Ectodermal cell (in vitro differentiated cells): ENCODE results near the gene DCLK2.

Experiments
- H3K27ac ChIP-seq: 2 replicates; pipeline ENCODE4 v1.7.0; 2013; ENCODE audit warnings: mild to moderate bottlenecking, low read depth, low read length; ENCODE audit not compliant: insufficient read depth, poor library complexity, severe bottlenecking
- H3K27me3 ChIP-seq: 2 replicates; pipeline ENCODE4 v1.7.0; 2013; ENCODE audit warnings: mild to moderate bottlenecking, low read length; ENCODE audit not compliant: insufficient read depth, control insufficient read depth, poor library complexity, severe bottlenecking
- H3K36me3 ChIP-seq: one replicate; pipeline ENCODE4 v1.7.0; 2013; ENCODE audit warnings: low read length; ENCODE audit not compliant: control insufficient read depth, insufficient read depth
- H3K4me1 ChIP-seq: one replicate; pipeline ENCODE4 v1.7.0; 2013; ENCODE audit warnings: low read length; ENCODE audit not compliant: control insufficient read depth, insufficient read depth
- H3K4me3 ChIP-seq: 2 replicates; pipeline ENCODE4 v1.7.0; 2013; ENCODE audit warnings: low read depth, low read length, control low read depth; ENCODE audit not compliant: insufficient read depth
- H3K9me3 ChIP-seq: 2 replicates; pipeline ENCODE4 v1.7.0; 2013; ENCODE audit warnings: mild to moderate bottlenecking, low read length, moderate library complexity; ENCODE audit not compliant: control insufficient read depth
- WGBS, 2 experiments: methylation state at CpG; one replicate each; pipeline ENCODE4 v1.1.7; 2013; ENCODE audit warnings: missing lambda C conversion rate in 2 of 2; 5-methylcytosine and 5-hydroxymethylcytosine counted together

DCLK2 gene

DNA sequence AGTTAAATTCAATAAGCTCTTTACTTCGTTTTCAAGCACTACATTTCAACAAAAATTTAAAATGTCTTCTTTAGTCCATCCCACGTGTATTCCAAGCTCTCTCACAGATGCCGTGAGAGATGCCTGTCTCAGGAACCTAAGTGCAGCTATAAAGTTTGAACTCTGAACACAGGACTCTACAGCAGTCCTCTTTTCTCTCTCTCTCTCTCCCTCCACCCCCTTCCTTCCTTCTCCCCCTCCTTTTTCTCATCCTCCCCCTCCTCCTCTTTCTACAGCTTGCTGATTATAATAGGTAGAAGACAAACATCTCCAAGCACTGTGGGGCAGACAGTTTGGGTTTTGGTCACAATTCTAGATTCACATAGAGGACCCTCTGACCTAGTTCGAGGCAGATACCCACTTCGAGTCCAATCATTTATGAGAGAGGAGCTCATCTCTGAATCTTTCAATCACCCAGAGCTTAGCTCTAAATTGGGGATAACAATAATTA is 31.5 kb upstream of the DCLK2 start:
- H3K36me3 ChIP-seq = no peaks in the 10 kb centered on the region
- H3K9me3 ChIP-seq = no peaks in the 10 kb centered on the region
- WGBS, 2 experiments = 83 to 91% methylated on average over 5 of the region's 5 CpGs
- H3K27me3 ChIP-seq = no peaks in the 10 kb centered on the region
- H3K4me3 ChIP-seq = no peak overlapping the region
- no peak overlapping the region for H3K27ac ChIP-seq
- no peaks in the 10 kb centered on the region for H3K4me1 ChIP-seq

DNA sequence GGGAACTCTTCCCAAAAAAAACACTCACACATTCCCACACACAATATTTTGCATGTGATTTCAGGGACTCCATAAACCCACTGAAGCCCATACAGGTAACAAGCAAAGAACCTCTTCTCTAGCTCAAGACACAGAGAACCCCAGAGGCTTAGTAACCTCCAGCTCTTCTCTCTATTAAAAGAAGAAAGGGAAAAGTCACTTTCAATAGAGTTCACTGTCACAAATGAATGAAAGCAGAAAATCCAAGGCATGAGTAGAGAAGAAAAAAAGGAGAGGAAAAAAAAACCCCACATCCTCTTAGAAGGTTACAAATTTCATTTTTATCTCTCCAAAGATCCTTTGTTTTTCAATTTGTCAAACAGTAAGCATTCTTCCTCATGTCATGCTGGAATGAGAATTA is 30.7 kb upstream of the DCLK2 start:
- Histone ChIP-seq H3K27me3 (no peaks in the 10 kb centered on the region), H3K4me3 (no peak overlapping the region), H3K27ac (no peak overlapping the region), H3K9me3 (no peaks in the 10 kb centered on the region), H3K4me1 (no peaks in the 10 kb centered on the region), H3K36me3 (no peaks in the 10 kb centered on the region)

DNA sequence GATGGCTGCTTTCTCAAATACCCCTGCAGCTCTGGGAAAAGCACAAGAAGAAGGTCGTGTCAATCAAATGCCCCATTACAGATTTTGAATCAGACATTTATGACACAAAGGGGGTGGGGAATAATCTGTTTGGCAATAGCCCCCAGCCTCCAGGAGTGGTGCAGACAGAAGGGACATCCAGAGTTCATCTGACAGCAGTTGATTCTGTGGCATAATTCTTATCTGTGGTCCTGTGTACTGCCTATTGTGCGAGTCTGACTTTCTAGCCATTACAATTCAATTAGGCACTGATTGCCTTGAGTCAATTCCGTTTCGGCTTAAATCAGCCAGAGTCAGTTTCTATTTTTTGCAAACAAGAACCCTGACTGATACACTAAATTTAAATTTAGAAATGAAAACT is 28.6 kb upstream of the DCLK2 start:
- Histone ChIP-seq H3K27me3 (no peaks in the 10 kb centered on the region), H3K36me3 (no peaks in the 10 kb centered on the region), H3K27ac (no peak overlapping the region), H3K9me3 (no peaks in the 10 kb centered on the region), H3K4me1 (no peaks in the 10 kb centered on the region), H3K4me3 (no peak overlapping the region)
- WGBS, 2 experiments = 93 to 94% methylated on average over 4 of the region's 4 CpGs

DNA sequence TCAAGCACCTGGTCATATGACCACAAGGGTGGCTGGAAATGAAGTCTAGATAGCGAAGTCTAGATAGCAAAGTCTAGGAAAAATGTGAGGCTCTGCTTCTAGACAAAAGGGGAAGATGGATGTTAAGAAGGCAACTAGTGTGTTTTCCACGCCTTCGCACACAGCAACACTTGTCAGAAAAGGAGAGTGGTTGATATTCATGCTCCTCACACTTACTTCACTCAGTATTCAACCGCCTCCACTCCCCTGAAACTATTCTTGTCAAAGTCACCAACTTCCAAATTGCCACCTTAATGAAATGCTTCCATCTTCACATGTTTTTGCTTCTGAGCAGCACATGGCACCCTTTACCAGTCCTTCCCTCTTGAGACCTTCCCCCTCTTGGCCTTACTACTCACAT is 27.7 kb upstream of the DCLK2 start:
- H3K27me3 ChIP-seq = no peaks in the 10 kb centered on the region
- no peak overlapping the region for H3K27ac ChIP-seq
- WGBS, 2 experiments = 85 to 93% methylated on average over 4 of the region's 4 CpGs
- no peak overlapping the region for H3K4me3 ChIP-seq
- no peaks in the 10 kb centered on the region for H3K36me3 ChIP-seq
- no peaks in the 10 kb centered on the region for H3K4me1 ChIP-seq
- no peaks in the 10 kb centered on the region for H3K9me3 ChIP-seq

DNA sequence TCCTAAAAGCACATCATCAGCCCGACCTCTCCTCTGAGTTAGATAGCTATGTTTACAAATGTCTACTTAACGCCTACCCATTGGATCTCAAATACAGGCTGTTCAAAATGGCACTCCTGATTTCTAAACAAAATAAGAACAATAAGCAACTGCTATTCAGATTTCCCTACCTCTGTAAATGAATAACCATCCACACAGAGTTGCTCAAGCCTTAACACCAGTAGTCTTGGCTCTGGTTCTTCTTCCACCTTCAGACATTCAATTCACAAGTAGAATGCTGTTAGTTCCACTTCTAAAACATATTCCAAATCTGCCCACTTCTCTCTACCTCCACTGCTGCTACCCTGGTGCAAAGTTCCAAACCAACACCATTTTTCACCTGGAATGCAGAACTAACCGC is 27.1 kb upstream of the DCLK2 start:
- H3K27ac ChIP-seq = no peak overlapping the region
- no peak overlapping the region for H3K4me3 ChIP-seq
- H3K36me3 ChIP-seq = no peaks in the 10 kb centered on the region
- 95 to 97% methylated on average over 3 of the region's 3 CpGs for WGBS, 2 experiments
- H3K4me1 ChIP-seq = no peaks in the 10 kb centered on the region
- no peaks in the 10 kb centered on the region for H3K27me3 ChIP-seq
- no peaks in the 10 kb centered on the region for H3K9me3 ChIP-seq

DNA sequence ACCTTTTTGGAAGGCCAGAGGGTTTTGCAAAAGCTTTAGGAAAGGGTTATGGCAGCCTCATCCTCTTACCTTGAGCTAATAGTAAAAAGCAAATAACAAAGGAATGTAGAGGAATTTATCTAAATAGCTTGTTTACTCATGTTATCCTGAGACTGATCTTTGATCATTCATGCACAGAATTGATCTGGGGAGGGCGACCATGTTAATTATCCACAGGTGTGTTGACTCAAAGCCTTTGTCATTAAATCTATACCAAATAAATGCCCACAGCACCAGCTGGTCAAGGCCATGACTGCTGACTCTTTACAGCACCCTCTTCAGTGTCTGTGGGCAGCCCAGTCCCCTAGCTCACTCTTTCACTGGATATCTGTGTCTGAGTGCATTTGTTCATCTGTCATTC is 22.8 kb upstream of the DCLK2 start:
- Histone ChIP-seq H3K9me3 (no peaks in the 10 kb centered on the region), H3K36me3 (no peaks in the 10 kb centered on the region), H3K27me3 (no peaks in the 10 kb centered on the region), H3K27ac (no peak overlapping the region), H3K4me3 (no peak overlapping the region), H3K4me1 (no peaks in the 10 kb centered on the region)
- 88 to 90% methylated on average over 1 of the region's 1 CpG for WGBS, 2 experiments

DNA sequence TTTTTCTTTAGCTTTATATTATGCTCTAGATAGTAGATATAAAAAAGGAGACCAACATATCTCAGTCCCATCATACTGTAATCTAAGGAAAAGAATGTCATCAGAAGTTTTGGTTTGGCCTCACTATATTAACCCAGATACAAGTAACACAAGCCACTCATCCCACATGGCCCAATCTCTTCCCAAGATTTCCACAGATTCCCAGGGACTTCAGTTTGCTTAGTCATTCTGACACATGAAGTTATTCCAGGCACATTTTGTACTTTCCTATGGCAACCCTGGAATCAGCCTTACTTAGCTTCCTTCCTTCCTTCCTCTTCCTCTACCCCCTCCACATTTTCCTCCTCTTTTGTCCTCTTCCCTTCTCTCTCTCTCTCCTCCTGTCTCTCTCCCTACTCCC is 21.7 kb upstream of the DCLK2 start:
- Histone ChIP-seq H3K9me3 (no peaks in the 10 kb centered on the region), H3K27me3 (no peaks in the 10 kb centered on the region), H3K27ac (no peak overlapping the region), H3K4me3 (no peak overlapping the region), H3K36me3 (no peaks in the 10 kb centered on the region), H3K4me1 (no peaks in the 10 kb centered on the region)

DNA sequence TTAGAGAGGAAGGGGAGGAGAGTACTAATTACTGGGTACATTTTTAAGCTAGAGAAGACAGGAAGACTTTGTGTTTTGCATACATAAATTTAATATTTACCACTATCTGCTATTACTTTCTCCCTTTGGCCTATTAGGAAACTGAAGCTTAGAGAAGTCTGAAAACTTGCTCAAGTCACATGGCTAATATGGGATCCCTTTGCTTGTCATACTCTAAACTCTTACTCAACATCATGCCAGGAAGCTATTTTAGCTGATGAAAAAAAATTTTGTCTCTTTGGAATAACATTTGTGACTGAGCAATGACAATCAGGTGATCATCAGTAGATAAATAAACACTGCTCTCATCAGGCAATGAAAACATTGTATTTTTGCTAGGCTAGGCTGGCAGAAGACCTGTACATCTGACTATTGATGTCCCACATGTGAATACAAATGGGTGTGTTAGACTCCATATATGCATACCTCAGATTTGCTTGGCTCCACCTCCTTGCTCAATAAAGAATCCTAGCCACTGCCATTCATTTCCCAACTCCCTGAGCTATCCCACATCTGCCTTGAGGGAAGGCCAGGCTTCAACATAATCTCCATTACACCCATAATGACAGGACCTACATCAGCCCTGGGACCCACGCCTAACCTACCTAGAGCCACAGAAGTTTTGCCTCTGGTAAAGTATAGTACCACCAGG is 17.0 kb upstream of the DCLK2 start:
- Histone ChIP-seq H3K4me1 (no peaks in the 10 kb centered on the region), H3K4me3 (no peak overlapping the region), H3K27ac (no peak overlapping the region), H3K9me3 (no peaks in the 10 kb centered on the region), H3K27me3 (no peaks in the 10 kb centered on the region), H3K36me3 (no peaks in the 10 kb centered on the region)
- 96 to 100% methylated on average over 1 of the region's 1 CpG for WGBS, 2 experiments

DNA sequence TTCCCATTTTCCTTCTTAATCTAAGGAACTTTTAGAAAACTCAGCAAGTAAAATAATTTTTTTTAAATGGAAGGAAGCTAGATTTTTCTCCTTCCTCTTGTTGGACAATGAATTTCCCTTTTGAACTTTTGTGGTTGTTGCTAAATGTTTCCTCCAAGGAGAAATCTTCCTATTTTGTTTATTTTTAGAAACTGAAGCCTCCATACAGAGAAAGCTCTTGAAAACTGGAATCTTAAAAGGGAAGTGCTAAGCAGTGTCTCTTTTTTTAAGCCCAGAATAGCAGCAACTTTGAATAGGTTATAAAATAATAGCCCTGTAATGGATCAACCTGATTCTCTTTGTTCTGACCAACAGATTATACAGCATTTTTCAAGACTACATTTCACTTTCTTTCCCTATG is 15.1 kb upstream of the DCLK2 start:
- H3K9me3 ChIP-seq = no peaks in the 10 kb centered on the region
- H3K36me3 ChIP-seq = no peaks in the 10 kb centered on the region
- H3K4me1 ChIP-seq = no peaks in the 10 kb centered on the region
- no peak overlapping the region for H3K27ac ChIP-seq
- no peaks in the 10 kb centered on the region for H3K27me3 ChIP-seq
- no peak overlapping the region for H3K4me3 ChIP-seq

DNA sequence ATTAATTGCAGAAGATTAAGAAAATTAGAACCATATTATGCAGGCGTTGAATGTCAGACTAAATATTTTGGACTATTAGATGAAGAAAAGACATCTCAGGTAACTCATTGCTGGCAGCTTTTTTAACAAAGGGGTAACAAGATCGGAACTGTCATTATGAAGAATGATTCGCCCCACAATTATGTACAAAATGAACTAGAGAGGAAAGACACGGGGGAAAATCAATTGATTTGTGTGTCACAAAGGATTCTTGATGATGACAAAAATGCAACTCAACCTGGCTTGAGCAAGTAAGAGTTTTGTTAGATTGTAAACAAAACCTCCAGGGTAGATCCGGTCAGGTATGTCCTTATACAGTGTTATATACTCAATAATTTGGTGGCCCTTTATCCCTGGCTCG is 12.5 kb upstream of the DCLK2 start:
- Histone ChIP-seq H3K4me3 (no peak overlapping the region), H3K4me1 (no peaks in the 10 kb centered on the region), H3K9me3 (no peaks in the 10 kb centered on the region), H3K27me3 (no peaks in the 10 kb centered on the region), H3K36me3 (no peaks in the 10 kb centered on the region), H3K27ac (no peak overlapping the region)
- WGBS, 2 experiments = 94 to 97% methylated on average over 6 of the region's 6 CpGs

DNA sequence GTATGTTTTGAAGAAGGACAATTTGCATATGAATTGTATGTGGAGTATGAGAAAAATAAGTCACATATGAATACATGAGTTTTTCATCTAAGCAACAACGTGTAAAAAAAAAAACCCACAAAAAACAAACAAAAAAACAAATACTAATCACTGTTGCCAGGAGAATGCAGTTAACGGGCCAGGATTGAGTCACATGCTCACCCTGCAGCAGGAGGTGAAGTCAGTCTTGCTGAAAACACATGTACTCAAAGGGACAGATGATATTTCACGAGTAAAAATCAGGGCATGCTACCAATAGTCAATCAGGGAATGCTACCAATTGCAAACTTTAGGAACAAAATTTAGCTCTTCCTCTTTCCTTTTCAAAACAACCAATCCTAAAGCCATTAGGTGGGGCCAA is 10.4 kb upstream of the DCLK2 start:
- WGBS, 2 experiments = 88 to 97% methylated on average over 3 of the region's 3 CpGs
- Histone ChIP-seq H3K27me3 (no peaks in the 10 kb centered on the region), H3K9me3 (no peaks in the 10 kb centered on the region), H3K27ac (no peak overlapping the region), H3K36me3 (no peaks in the 10 kb centered on the region), H3K4me1 (no peaks in the 10 kb centered on the region), H3K4me3 (no peak overlapping the region)
